H1 (cell line): Measurements from ENCODE around the gene ADGRB3. TPM values are rescaled to one million over a fixed set of nuclear protein-coding genes. Genes with fewer than 3 reads are reported as not detected.

Experiments
- CTCF ChIA-PET: fragments of 300-600 bp; sonication (Branson Sonifier 250); formaldehyde crosslinking; loops from one replicate; lab custom pipeline; 2021; ENCODE audit not compliant: partially characterized antibody; lab: Charles Lee
- POLR2A ChIA-PET: fragments of 300-600 bp; sonication (Branson Sonifier 250); formaldehyde crosslinking; loops from one replicate; lab custom pipeline; 2021; ENCODE audit warnings: inconsistent platforms; ENCODE audit not compliant: partially characterized antibody; lab: Charles Lee
- DNase-seq, 2 experiments: peaks; one replicate each; pipeline versions ENCODE4 v3.0.0 to v3.0.0-alpha.2; 2010 to 2022; ENCODE audit warnings: low spot score in 2 of 2, low read depth in 1 of 2, mixed read lengths in 1 of 2
- FAIRE-seq: peaks from 2 replicates; lab custom pipeline; 2011; peaks lifted over from hg19 to GRCh38; lab: Jason Lieb, UNC
- H2AFZ ChIP-seq: 2 replicates; pipeline ENCODE4 v1.8.1; 2012; ENCODE audit warnings: low read length, inconsistent platforms
- H2AK5ac ChIP-seq: 2 replicates; pipeline ENCODE4 v1.6.1; 2013; ENCODE audit warnings: low read depth, low read length
- H2BK120ac ChIP-seq: replicated peaks from 2 replicates; pipeline ENCODE3; 2013; ENCODE audit warnings: low read depth, low read length, inconsistent platforms
- H2BK12ac ChIP-seq: 2 replicates; pipeline ENCODE4 v1.6.1; 2013; ENCODE audit warnings: low read depth, low read length
- H2BK15ac ChIP-seq: 2 replicates; pipeline ENCODE4 v1.6.1; 2013; ENCODE audit warnings: low read length
- H2BK20ac ChIP-seq: 2 replicates; pipeline ENCODE4 v1.6.1; 2013; ENCODE audit warnings: low read length
- H2BK5ac ChIP-seq: 2 replicates; pipeline ENCODE4 v1.6.1; 2013; ENCODE audit warnings: low read depth, low read length
- H3K14ac ChIP-seq: 2 replicates; pipeline ENCODE4 v1.6.1; 2013; ENCODE audit warnings: inconsistent platforms; ENCODE audit not compliant: insufficient read length
- H3K18ac ChIP-seq: 2 replicates; pipeline ENCODE4 v1.6.1; 2013; ENCODE audit warnings: low read length; ENCODE audit errors: extremely low read depth
- H3K23ac ChIP-seq: 2 replicates; pipeline ENCODE4 v1.6.1; 2013; ENCODE audit warnings: inconsistent platforms; ENCODE audit not compliant: insufficient read length
- H3K23me2 ChIP-seq: 2 replicates; pipeline ENCODE4 v1.6.1; 2013; ENCODE audit warnings: low read depth, low read length
- H3K27ac ChIP-seq: 2 replicates; pipeline ENCODE4 v1.6.1; 2011; ENCODE audit warnings: low read depth, low read length, inconsistent platforms
- H3K27me3 ChIP-seq, 4 experiments: replicated peaks in 1 of 4; 1 replicate in 1 of 4; 2 replicates in 3 of 4; pipeline versions ENCODE4 v1.6.1 to v1.8.1; 2011 to 2013; ENCODE audit warnings: low read length in 3 of 4, mild to moderate bottlenecking in 3 of 4, inconsistent platforms in 2 of 4, mixed read lengths in 2 of 4, moderate library complexity in 1 of 4; ENCODE audit not compliant: control insufficient read depth in 3 of 4, insufficient read depth in 3 of 4; ENCODE audit errors: extremely low read depth in 1 of 4
- H3K36me3 ChIP-seq, 4 experiments: 2 replicates each; pipeline versions ENCODE4 v1.6.1 to v1.8.1; 2011 to 2013; ENCODE audit warnings: mild to moderate bottlenecking in 4 of 4, low read length in 3 of 4, moderate library complexity in 2 of 4, control low read depth in 1 of 4, inconsistent platforms in 1 of 4; ENCODE audit not compliant: insufficient read depth in 4 of 4, control insufficient read depth in 2 of 4
- H3K4ac ChIP-seq: replicated peaks from 2 replicates; pipeline ENCODE3; 2013; ENCODE audit warnings: low read length, low read depth, mixed read lengths, inconsistent platforms; ENCODE audit not compliant: insufficient read length
- H3K4me1 ChIP-seq, 4 experiments: replicated peaks in 1 of 4; 1 replicate in 1 of 4; 2 replicates in 3 of 4; pipeline versions ENCODE4 v1.6.1 to v1.8.1; 2011 to 2013; ENCODE audit warnings: low read length in 3 of 4, inconsistent platforms in 2 of 4, mixed read lengths in 1 of 4; ENCODE audit not compliant: insufficient read depth in 4 of 4, control insufficient read depth in 3 of 4
- H3K4me2 ChIP-seq, 2 experiments: 2 replicates each; pipeline versions ENCODE4 v1.6.1 to v1.8.1; 2011 to 2013; ENCODE audit warnings: low read depth in 2 of 2, low read length in 2 of 2, control low read depth in 1 of 2, inconsistent platforms in 1 of 2, mild to moderate bottlenecking in 1 of 2; ENCODE audit not compliant: insufficient read depth in 1 of 2
- H3K4me3 ChIP-seq, 4 experiments: fragments of 200-600, 300-600 bp in 1 of 4; sonication (generic), shearing (Covaris generic), sonication (Bioruptor Twin) in 1 of 4; 2 replicates each; pipeline versions ENCODE4 v1.5.1 to v1.8.1; 2011 to 2016; ENCODE audit warnings: low read length in 4 of 4, low read depth in 3 of 4, control low read depth in 2 of 4, inconsistent platforms in 2 of 4, mild to moderate bottlenecking in 2 of 4, mixed read lengths in 1 of 4, moderate library complexity in 1 of 4; ENCODE audit not compliant: insufficient read depth in 2 of 4; ENCODE audit errors: extremely low read depth in 1 of 4
- H3K56ac ChIP-seq: replicated peaks from 2 replicates; pipeline ENCODE3; 2013; ENCODE audit warnings: low read depth, mild to moderate bottlenecking, mixed read lengths, low read length, inconsistent platforms; ENCODE audit not compliant: insufficient read length
- H3K79me1 ChIP-seq: 2 replicates; pipeline ENCODE4 v1.6.1; 2013; ENCODE audit warnings: low read depth, low read length, control low read depth
- H3K79me2 ChIP-seq, 2 experiments: 2 replicates each; pipeline versions ENCODE4 v1.6.1 to v1.8.1; 2012 to 2013; ENCODE audit warnings: low read length in 2 of 2, mild to moderate bottlenecking in 2 of 2, inconsistent platforms in 1 of 2; ENCODE audit not compliant: insufficient read depth in 2 of 2, control insufficient read depth in 1 of 2
- H3K9ac ChIP-seq, 4 experiments: replicated peaks in 1 of 4; 1 replicate in 1 of 4; 2 replicates in 3 of 4; pipeline versions ENCODE4 v1.6.1 to v1.8.1; 2011 to 2013; ENCODE audit warnings: low read depth in 3 of 4, low read length in 3 of 4, control low read depth in 2 of 4, mild to moderate bottlenecking in 2 of 4, moderate library complexity in 2 of 4, inconsistent platforms in 1 of 4; ENCODE audit errors: extremely low read depth in 1 of 4
- H3K9me3 ChIP-seq, 2 experiments: 2 replicates each; pipeline versions ENCODE4 v1.6.1 to v1.8.1; 2012 to 2013; ENCODE audit warnings: mild to moderate bottlenecking in 2 of 2, moderate library complexity in 2 of 2, control low read depth in 1 of 2, inconsistent platforms in 1 of 2, low read depth in 1 of 2, low read length in 1 of 2, mixed read lengths in 1 of 2; ENCODE audit not compliant: insufficient read depth in 2 of 2
- H4K20me1 ChIP-seq, 2 experiments: replicated peaks in 1 of 2; 2 replicates each; pipeline versions ENCODE3 to v1.8.1; 2011 to 2013; ENCODE audit warnings: inconsistent platforms in 2 of 2, low read length in 2 of 2, mild to moderate bottlenecking in 1 of 2; ENCODE audit not compliant: insufficient read depth in 2 of 2, control insufficient read depth in 1 of 2
- H4K5ac ChIP-seq: 2 replicates; pipeline ENCODE4 v1.6.1; 2013; ENCODE audit warnings: low read length, low read depth, mixed read lengths, inconsistent platforms; ENCODE audit not compliant: insufficient read length
- H4K8ac ChIP-seq: 2 replicates; pipeline ENCODE4 v1.8.0; 2013; ENCODE audit warnings: mild to moderate bottlenecking, moderate library complexity, low read length, inconsistent platforms; ENCODE audit not compliant: insufficient read depth; ENCODE audit errors: extremely low read depth
- H4K91ac ChIP-seq: replicated peaks from 2 replicates; pipeline ENCODE3; 2013; ENCODE audit warnings: low read length, mixed read lengths, inconsistent platforms; ENCODE audit not compliant: insufficient read length
- ATF3 ChIP-seq: IDR thresholded peaks from 2 replicates; pipeline ENCODE4 v1.6.1; 2011; ENCODE audit warnings: low read depth, mild to moderate bottlenecking, low read length; ENCODE audit not compliant: insufficient read depth
- SRF ChIP-seq: IDR thresholded peaks from 2 replicates; pipeline ENCODE4 v1.6.1; 2011; ENCODE audit warnings: mild to moderate bottlenecking, low read depth, low read length, moderate library complexity
- WGBS, 2 experiments: shearing (Covaris generic) in 1 of 2; methylation state at CpG; one replicate each; pipeline versions ENCODE4 v1.1.6 to v1.1.7; 2013 to 2015; ENCODE audit warnings: low lambda C conversion rate in 2 of 2, mixed read lengths in 2 of 2, inconsistent platforms in 1 of 2, low coverage in 1 of 2, missing lambda C conversion rate in 1 of 2; ENCODE audit not compliant: insufficient replicate concordance in 2 of 2, insufficient coverage in 1 of 2, insufficient read length in 1 of 2; ENCODE audit errors: extremely low coverage in 1 of 2, missing lambda C conversion rate in 1 of 2; 5-methylcytosine and 5-hydroxymethylcytosine counted together
- polyA plus RNA-seq, 7 experiments: library from polyadenylated mRNA; depleted of rRNA in 3 of 7; stranded (reverse) in 5 of 7; unstranded in 2 of 7; fragments of >200 nt in 5 of 7; fragments of 200-250 nt in 2 of 7; gene quantifications; 1 replicate in 5 of 7; 2 replicates in 1 of 7; 4 replicates in 1 of 7; pipeline versions ENCODE4 v1.2.1 to v1.2.3, GENCODE V29; 2011 to 2013; ENCODE audit warnings: missing spikeins in 2 of 7, mixed read lengths in 2 of 7
- total RNA-seq: library from RNA; stranded (reverse); fragmentation: NEBNext Ultra II Directional; extraction: Animal tissue kit (Norgen Biotek cat#: 25700); gene quantifications from 2 replicates; pipeline ENCODE4 v1.2.1, GENCODE V29; 2021

ADGRB3 gene
- total and polyA plus RNA-seq, 2 of the 8 experiments (the other 6 are each of a cell fraction or from before 2014, with no cell fraction given), result 0.35 to 1.2 TPM

GRCh38 chr6:69398729-69399128 is 763.6 kb downstream of the ADGRB3 start:
- H3K9me3 ChIP-seq, result no peaks in the 10 kb centered on the region
- no peak overlapping the region for H3K4me2 ChIP-seq
- no peak overlapping the region for H2AFZ ChIP-seq
- TF ChIP-seq SRF, result no peak
- TF ChIP-seq ATF3, result no peak

More at GRCh38 chr6:69398729-69399128, 763.6 kb downstream of the ADGRB3 start:
- Histone ChIP-seq H3K14ac (no peak overlapping the region), H2BK15ac (no peak overlapping the region), H3K36me3 (no peaks in the 10 kb centered on the region), H4K8ac (no peak overlapping the region), H3K27me3 (peaks cover 0 to 1% (median 0%) of the 10 kb centered on the region in 4 experiments; a peak in 1 of 7 replicates), H3K79me2 (no peaks in the 10 kb centered on the region), H3K56ac (no peak overlapping the region), H3K23me2 (no peaks in the 10 kb centered on the region), H2BK120ac (no peak overlapping the region), H3K4ac (no peak overlapping the region), H3K79me1 (no peaks in the 10 kb centered on the region), H3K4me3 (no peak overlapping the region), H2AK5ac (no peak overlapping the region), H3K18ac (no peak overlapping the region), H4K5ac (no peak overlapping the region), H2BK20ac (no peak overlapping the region), H4K20me1 (no peaks in the 10 kb centered on the region), H3K9ac (no peak overlapping the region), H2BK12ac (no peak overlapping the region), H3K4me1 (no peaks in the 10 kb centered on the region), H3K23ac (no peak overlapping the region), H2BK5ac (no peak overlapping the region), H3K27ac (no peak overlapping the region), H4K91ac (no peak overlapping the region)
- CTCF ChIA-PET, result no interaction called here
- POLR2A ChIA-PET, result no interaction called here
- no peak for DNase-seq
- WGBS, 2 experiments, result 90% methylated on average over 2 of the region's 2 CpGs; no CpG with 5 or more reads in 1 of the 2 experiments
- FAIRE-seq, result no peak
